Peyer's patch (tissue), 4 donors: ENCODE results near the gene AGBL4. TPM values are rescaled to one million over a fixed set of nuclear protein-coding genes. Genes with fewer than 3 reads are reported as not detected.

ENCODE experiments used
- DNase-seq, 3 donors: peaks; one replicate each; pipeline ENCODE4 v3.0.0-alpha.2; 2017 to 2019
- H3K27ac ChIP-seq, 4 donors: fragments of 200-600 bp; sonication (generic); one replicate each; pipeline ENCODE4 v1.5.1; 2016 to 2019
- H3K27me3 ChIP-seq, 2 donors: fragments of 200-600 bp; sonication (generic); one replicate each; pipeline ENCODE4 v1.5.1; 2019
- H3K36me3 ChIP-seq, 3 donors: fragments of 200-600 bp; sonication (generic); one replicate each; pipeline ENCODE4 v1.5.1; 2016 to 2019
- H3K4me1 ChIP-seq, 4 donors: fragments of 200-600 bp; sonication (generic); one replicate each; pipeline ENCODE4 v1.5.1; 2016 to 2019
- H3K4me3 ChIP-seq, 4 donors: fragments of 200-600 bp; sonication (generic); 1 replicate in 3 of 4; 2 replicates in 1 of 4; pipeline ENCODE4 v1.5.1; 2016 to 2019; ENCODE audit warnings: mild to moderate bottlenecking in 1 of 4
- H3K9me3 ChIP-seq, 4 donors: fragments of 200-600 bp; sonication (generic); one replicate each; pipeline ENCODE4 v1.5.1; 2016 to 2019; ENCODE audit warnings: mild to moderate bottlenecking in 1 of 4
- POLR2A ChIP-seq, 2 donors: fragments of 450-650 bp; IDR thresholded peaks; one replicate each; pipeline ENCODE4 v1.5.1; 2017; ENCODE audit warnings: antibody characterized with exemption in 2 of 2, mild to moderate bottlenecking in 2 of 2, moderate library complexity in 2 of 2
- total RNA-seq, 4 donors: library from RNA; depleted of rRNA; stranded (reverse); fragments of >200 nt; gene quantifications; one replicate each; pipeline ENCODE4 v1.1.0, GENCODE V29; 2016
- TF ChIP-seq, protein P1 (sequence below), 6 experiments: fragments of 450-650 bp in 4 of 6; fragments of 200-600 bp in 2 of 6; sonication (generic) in 1 of 6; IDR thresholded peaks; one replicate each; pipeline ENCODE4 v1.5.1; 2017 to 2019; ENCODE audit warnings: antibody characterized with exemption in 6 of 6, mild to moderate bottlenecking in 3 of 6, moderate library complexity in 1 of 6

AGBL4 gene
- total RNA-seq, 4 donors from 2014 or later = 2.5 TPM; not detected in 3

DNA sequence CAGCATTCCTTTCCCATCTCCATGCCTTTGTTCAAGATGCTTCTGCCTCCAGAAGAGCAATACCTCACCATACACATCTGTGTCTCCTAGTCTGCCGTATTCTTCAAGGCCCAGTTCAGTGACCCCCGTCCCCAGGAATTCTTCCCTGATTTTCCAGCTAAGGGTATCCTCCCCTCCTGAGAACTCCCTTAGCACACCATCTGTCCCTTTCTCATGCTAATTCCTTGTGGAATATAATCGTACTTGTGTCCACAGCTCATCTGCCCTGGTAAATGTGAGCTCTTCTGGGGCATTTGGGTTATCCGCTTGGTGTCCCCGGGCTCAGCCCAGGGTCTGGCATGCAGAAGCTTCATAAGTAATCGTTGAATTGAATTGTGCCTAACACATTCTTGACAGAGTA, 1288.0 kb downstream of the AGBL4 start:
- TF ChIP-seq, protein P1, sequence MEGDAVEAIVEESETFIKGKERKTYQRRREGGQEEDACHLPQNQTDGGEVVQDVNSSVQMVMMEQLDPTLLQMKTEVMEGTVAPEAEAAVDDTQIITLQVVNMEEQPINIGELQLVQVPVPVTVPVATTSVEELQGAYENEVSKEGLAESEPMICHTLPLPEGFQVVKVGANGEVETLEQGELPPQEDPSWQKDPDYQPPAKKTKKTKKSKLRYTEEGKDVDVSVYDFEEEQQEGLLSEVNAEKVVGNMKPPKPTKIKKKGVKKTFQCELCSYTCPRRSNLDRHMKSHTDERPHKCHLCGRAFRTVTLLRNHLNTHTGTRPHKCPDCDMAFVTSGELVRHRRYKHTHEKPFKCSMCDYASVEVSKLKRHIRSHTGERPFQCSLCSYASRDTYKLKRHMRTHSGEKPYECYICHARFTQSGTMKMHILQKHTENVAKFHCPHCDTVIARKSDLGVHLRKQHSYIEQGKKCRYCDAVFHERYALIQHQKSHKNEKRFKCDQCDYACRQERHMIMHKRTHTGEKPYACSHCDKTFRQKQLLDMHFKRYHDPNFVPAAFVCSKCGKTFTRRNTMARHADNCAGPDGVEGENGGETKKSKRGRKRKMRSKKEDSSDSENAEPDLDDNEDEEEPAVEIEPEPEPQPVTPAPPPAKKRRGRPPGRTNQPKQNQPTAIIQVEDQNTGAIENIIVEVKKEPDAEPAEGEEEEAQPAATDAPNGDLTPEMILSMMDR (IDR thresholded peaks at IDR 0.05) = no peak
- TF ChIP-seq POLR2A (IDR thresholded peaks at IDR 0.05) = no peak
- Histone ChIP-seq H3K4me1 (no peaks in the 10 kb centered on the region), H3K9me3 (no peaks in the 10 kb centered on the region), H3K27ac (no peak overlapping the region), H3K4me3 (no peak overlapping the region), H3K27me3 (no peaks in the 10 kb centered on the region), H3K36me3 (no peaks in the 10 kb centered on the region)
- no peak for DNase-seq

DNA sequence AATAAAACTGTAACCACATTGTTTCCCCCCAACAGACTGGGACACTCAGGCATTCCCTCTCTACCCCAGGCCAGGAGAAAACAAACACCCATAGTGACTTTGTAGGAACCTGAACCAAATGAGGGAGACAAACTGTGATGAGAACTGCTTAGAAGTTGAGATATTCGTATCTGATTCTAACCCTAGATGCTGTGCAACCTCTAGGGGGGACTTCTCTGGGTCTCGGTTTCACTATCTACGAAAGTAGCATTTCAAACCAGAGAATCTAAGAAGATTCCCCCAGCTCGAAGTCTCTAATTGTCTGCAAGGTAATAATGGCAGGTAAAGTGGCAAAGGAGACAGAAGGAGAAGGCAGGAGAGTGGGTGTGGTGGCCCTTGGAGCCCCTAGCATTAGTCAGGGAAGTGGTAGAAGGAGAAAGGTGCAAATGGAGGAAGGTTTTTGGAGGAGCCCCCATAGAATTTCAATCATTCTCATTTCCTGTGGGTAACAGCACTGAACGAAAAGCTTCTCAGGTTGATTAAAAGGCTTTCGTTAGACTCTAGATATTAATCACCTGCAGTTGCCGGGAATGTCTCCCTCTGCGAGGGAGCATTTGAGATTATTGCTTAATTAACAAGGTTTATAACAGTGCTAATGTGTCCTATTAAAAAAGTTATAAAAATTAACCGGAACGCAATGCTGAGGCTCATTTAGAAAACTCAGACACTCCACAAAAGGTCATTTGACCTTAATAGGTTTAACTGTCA, 1293.4 kb downstream of the AGBL4 start:
- no peaks in the 10 kb centered on the region for H3K9me3 ChIP-seq
- no peaks in the 10 kb centered on the region for H3K27me3 ChIP-seq
- H3K36me3 ChIP-seq = no peaks in the 10 kb centered on the region
- no peak overlapping the region for H3K4me3 ChIP-seq
- no peak overlapping the region for H3K27ac ChIP-seq
- no peaks in the 10 kb centered on the region for H3K4me1 ChIP-seq
- TF ChIP-seq, protein P1 (IDR thresholded peaks at IDR 0.05) = no peak
- DNase-seq = no peak

DNA sequence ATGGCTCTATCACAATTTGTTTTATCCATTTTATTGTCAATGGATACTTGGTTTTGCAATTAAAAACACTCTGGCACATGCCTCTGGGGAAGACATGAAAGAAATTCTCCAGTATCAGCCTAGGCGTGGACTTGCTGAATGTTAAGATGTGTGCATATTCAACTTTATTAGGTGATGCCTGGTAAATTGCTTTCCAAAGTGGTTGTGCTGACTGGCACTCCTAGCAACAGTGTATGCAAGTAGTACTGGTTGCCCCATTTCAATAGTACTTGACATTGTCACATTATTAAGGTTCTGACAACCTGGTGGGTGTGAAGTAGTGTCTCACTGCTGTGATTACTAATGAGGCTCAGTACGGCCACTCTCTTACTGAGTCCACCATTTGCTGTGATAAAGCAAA, 1295.2 kb downstream of the AGBL4 start:
- H3K4me1 ChIP-seq = no peaks in the 10 kb centered on the region
- no peaks in the 10 kb centered on the region for H3K27me3 ChIP-seq
- DNase-seq = no peak
- TF ChIP-seq, protein P1 (IDR thresholded peaks at IDR 0.05) = no peak
- TF ChIP-seq POLR2A (IDR thresholded peaks at IDR 0.05) = no peak
- H3K27ac ChIP-seq = no peak overlapping the region
- no peaks in the 10 kb centered on the region for H3K36me3 ChIP-seq
- H3K9me3 ChIP-seq = no peaks in the 10 kb centered on the region
- H3K4me3 ChIP-seq = no peak overlapping the region

DNA sequence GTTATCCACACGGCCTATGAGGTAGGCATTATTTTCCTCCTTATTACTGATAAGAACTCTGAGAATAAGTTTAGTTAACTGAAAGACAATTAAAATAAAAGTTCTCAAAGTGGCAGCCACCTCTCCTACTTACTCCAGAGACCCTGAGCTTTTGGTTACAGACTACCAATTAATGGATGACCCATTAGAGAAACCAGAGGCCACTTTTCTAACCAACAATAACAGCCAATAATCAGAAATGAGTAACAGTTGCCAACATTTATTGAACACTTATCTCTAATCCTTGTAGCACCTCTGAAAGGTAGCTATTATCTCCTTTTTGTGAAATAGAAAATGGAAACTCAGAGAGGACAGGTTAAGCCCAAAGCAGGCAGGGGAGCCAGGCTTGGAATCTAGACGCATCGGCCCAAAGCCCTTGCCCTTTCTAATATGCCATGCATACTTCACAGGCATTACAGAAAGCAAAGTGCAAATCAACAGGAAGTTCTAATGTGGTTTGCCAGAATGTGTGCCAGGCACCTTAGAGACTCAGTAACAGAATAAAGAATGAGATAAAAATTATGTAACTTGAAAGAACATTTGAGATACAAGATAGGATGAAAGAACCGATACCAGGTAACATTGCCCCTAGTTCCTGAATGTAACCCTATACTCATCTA, 1297.1 kb downstream of the AGBL4 start:
- H3K27ac ChIP-seq = no peak overlapping the region
- no peak overlapping the region for H3K4me3 ChIP-seq
- H3K9me3 ChIP-seq = no peaks in the 10 kb centered on the region
- no peak for DNase-seq
- no peaks in the 10 kb centered on the region for H3K36me3 ChIP-seq
- H3K27me3 ChIP-seq = no peaks in the 10 kb centered on the region
- TF ChIP-seq POLR2A (IDR thresholded peaks at IDR 0.05) = no peak
- TF ChIP-seq, protein P1 (IDR thresholded peaks at IDR 0.05) = no peak
- H3K4me1 ChIP-seq = no peaks in the 10 kb centered on the region

DNA sequence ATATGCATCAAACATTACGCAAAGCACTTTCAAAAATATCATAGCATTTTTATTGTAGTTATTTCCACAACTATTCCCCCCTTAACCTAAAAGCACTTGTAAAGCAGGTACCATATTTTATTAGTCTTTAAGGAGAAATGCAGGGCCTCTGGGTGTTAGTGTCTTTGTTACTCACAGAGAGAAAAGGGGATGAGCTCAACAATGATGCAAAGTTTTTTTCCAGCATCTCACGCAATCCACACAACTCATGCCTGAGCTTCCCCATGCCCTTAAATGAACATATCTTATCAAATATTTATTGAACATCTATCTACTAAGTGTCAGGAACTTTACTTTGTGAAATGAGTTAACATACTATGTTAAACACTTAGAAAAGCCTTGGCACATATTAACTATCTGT, 1297.6 kb downstream of the AGBL4 start:
- H3K27ac ChIP-seq = no peak overlapping the region
- H3K9me3 ChIP-seq = no peaks in the 10 kb centered on the region
- H3K4me3 ChIP-seq = no peak overlapping the region
- no peak for DNase-seq
- H3K36me3 ChIP-seq = no peaks in the 10 kb centered on the region
- no peaks in the 10 kb centered on the region for H3K4me1 ChIP-seq
- no peaks in the 10 kb centered on the region for H3K27me3 ChIP-seq
- TF ChIP-seq, protein P1 (IDR thresholded peaks at IDR 0.05) = no peak
- TF ChIP-seq POLR2A (IDR thresholded peaks at IDR 0.05) = no peak
